Activated CD8-positive, alpha-beta T cell treated with anti-CD3 and anti-CD28 coated beads, Interleukin-2, amount 10 ng/mL, durations not matched to agents 7 days and 5 days (primary cell): Measurements from ENCODE around the gene MBD3. TPM values are rescaled to one million over a fixed set of nuclear protein-coding genes. Genes with fewer than 3 reads are reported as not detected.
"Not testable (repeated sequence)": the region's sequence is repeated elsewhere in the genome, so short reads cannot be mapped to it uniquely, and the experiment has no call there.

Experiments
- ATAC-seq: fragments of 150-1000 bp; cut with Tn5 transposase; one replicate; pipeline ENCODE4 v1.10.0; 2021; ENCODE audit warnings: moderate library complexity
- CTCF ChIA-PET: fragments of 350-600 bp; sonication (Branson Sonifier 250); formaldehyde crosslinking; loops from one replicate; lab custom pipeline; 2021; ENCODE audit warnings: antibody characterized with exemption; lab: Charles Lee
- POLR2A ChIA-PET: fragments of 350-600 bp; sonication (Branson Sonifier 250); formaldehyde crosslinking; loops from one replicate; lab custom pipeline; 2021; ENCODE audit warnings: antibody characterized with exemption; lab: Charles Lee
- DNase-seq: peaks from one replicate; pipeline ENCODE4 v3.0.0-alpha.2; 2020
- H3K27ac Mint-ChIP-seq: one replicate; pipeline ENCODE4 v1.8.0; 2021; ENCODE audit warnings: mild to moderate bottlenecking, mixed read lengths
- H3K27me3 Mint-ChIP-seq: one replicate; pipeline ENCODE4 v1.8.0; 2021; ENCODE audit warnings: low read depth, mixed read lengths
- H3K36me3 Mint-ChIP-seq: one replicate; pipeline ENCODE4 v1.8.0; 2021; ENCODE audit warnings: low read depth, mixed read lengths
- H3K4me1 Mint-ChIP-seq: one replicate; pipeline ENCODE4 v1.8.0; 2021; ENCODE audit warnings: low read depth, mixed read lengths
- H3K4me3 Mint-ChIP-seq: one replicate; pipeline ENCODE4 v1.8.0; 2021; ENCODE audit warnings: mild to moderate bottlenecking, mixed read lengths
- H3K9me3 Mint-ChIP-seq: one replicate; pipeline ENCODE4 v1.8.0; 2022; ENCODE audit warnings: mixed read lengths; ENCODE audit not compliant: insufficient read depth
- total RNA-seq, 2 experiments: library from RNA; stranded (reverse); gene quantifications; one replicate each; pipeline ENCODE4 v1.2.3, GENCODE V29; 2021

Gene MBD3, protein sequence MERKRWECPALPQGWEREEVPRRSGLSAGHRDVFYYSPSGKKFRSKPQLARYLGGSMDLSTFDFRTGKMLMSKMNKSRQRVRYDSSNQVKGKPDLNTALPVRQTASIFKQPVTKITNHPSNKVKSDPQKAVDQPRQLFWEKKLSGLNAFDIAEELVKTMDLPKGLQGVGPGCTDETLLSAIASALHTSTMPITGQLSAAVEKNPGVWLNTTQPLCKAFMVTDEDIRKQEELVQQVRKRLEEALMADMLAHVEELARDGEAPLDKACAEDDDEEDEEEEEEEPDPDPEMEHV
- 100 to 1,000 TPM in 1 of 2 experiments, 10 to 100 TPM in 1; 98.4 to 102 TPM for total RNA-seq

- CTCF ChIA-PET: interaction anchor here (1.0 to 2.0 kb wide), 6 partner anchors 10 to 233 kb away, joined by 3 to 8 read pairs (median 6); partner anchors contain the start of gene UQCR11
- peak within 1 kb of the TSS; percentile 87 for H3K27ac Mint-ChIP-seq
- DNase-seq: peak; percentile 90
- H3K27me3 Mint-ChIP-seq: no peaks in the 10 kb centered on the region
- H3K4me1 Mint-ChIP-seq: peaks cover 21% of the 10 kb centered on the region
- peak within 1 kb of the TSS; percentile 88 for H3K4me3 Mint-ChIP-seq
- POLR2A ChIA-PET: interaction anchor here (0.6 to 1.9 kb wide), 6 partner anchors 9 to 78 kb away, joined by 3 to 7 read pairs (median 4); partner anchors contain the start of gene UQCR11
- peaks cover 22% of the 10 kb centered on the region for H3K36me3 Mint-ChIP-seq
- no peaks in the 10 kb centered on the region for H3K9me3 Mint-ChIP-seq
- peak; percentile 85 for ATAC-seq
Measured at GRCh38 chr19:1592755-1593500, at the start of gene MBD3. Gene MBD3, minus strand, starts transcription at chr19:1592865. Its CDS starts 234 bp downstream, at chr19:1592631.

- H3K9me3 Mint-ChIP-seq, H3K4me3 Mint-ChIP-seq, DNase-seq, POLR2A ChIA-PET, H3K27me3 Mint-ChIP-seq, ATAC-seq, H3K4me1 Mint-ChIP-seq, H3K27ac Mint-ChIP-seq: not testable (repeated sequence)
- CTCF ChIA-PET: interaction anchor here (1.0 to 1.4 kb wide), 3 partner anchors 95 to 185 kb away, joined by 3 to 4 read pairs (median 3); no protein-coding TSS in a partner anchor
- peaks cover 48% of the 10 kb centered on the region for H3K36me3 Mint-ChIP-seq
Measured at GRCh38 chr19:1640893-1641448, 48.3 kb upstream of the MBD3 start.

DNA sequence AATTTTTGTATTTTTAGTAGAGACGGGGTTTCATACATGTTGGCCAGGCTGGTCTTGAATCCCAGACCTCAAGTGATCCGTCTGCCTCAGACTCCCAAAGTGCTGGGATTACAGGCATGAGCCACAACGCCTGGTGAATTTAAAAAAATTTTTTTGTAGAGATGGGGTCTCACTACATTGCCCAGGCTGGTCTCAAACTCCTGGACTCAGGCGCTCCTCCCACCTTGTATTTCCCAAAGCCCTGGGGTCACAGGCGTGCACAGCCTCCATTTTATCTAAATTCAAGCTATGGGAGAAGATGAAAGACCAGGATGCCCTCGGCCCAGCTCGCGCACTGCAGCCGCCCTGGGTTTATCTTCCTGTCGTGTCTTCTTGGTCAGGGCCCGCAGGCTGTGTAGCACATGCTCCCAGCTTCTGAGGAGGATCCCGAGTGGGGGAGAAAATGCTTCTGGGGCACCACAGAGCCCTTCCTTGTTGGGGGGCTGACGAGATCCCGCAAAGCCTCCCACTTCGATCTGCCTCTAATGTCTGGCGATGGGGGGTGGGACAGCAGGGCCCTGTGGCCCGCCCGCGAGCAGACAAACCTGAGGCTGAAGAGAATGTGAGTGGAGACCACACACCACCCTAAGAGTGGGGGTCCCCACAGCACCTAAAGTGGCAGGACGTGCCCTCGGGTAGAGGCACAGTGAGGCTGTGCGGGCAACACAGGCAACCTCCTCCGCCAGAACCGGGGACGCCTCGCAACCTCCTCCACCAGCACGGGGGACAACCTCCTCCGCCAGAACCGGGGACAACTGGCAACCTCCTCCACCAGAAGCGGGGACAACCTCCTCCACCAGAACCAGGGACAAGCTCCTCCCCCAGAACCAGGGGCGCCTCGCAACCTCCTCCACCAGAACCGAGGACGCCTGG, 43.9 kb upstream of the MBD3 start:
- POLR2A ChIA-PET: interaction anchor here (0.6 to 0.7 kb wide), 2 partner anchors 958 to 1150 kb away, joined by 3 to 4 read pairs; no protein-coding TSS in a partner anchor
- H3K4me1 Mint-ChIP-seq: peaks cover 3% of the 10 kb centered on the region
- no peaks in the 10 kb centered on the region for H3K27me3 Mint-ChIP-seq
- CTCF ChIA-PET: interaction anchor here (1.0 to 1.3 kb wide), 3 partner anchors 13 to 91 kb away, joined by 3 to 4 read pairs (median 3); no protein-coding TSS in a partner anchor
- ATAC-seq (no peak), DNase-seq (no peak)
- H3K27ac Mint-ChIP-seq: no peak overlapping the region
- no peaks in the 10 kb centered on the region for H3K9me3 Mint-ChIP-seq
- H3K36me3 Mint-ChIP-seq: peaks cover 45% of the 10 kb centered on the region
- no peak overlapping the region for H3K4me3 Mint-ChIP-seq

DNA sequence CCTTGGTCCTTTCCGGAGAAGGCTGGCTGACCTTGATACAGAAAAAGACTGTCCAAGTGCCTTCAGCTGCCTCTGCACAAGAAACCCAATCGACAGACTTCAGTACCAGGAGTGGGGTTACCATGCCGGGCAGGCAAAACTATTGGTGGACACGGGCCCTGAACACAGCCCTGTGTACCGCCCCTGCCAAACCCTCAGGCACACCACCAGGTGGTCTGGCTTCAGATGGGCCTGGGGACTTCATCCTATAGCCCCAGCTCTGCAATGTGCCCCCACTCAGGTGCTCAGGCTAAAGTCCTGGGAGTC, 42.2 kb upstream of the MBD3 start:
- no peak for ATAC-seq
- no peaks in the 10 kb centered on the region for H3K9me3 Mint-ChIP-seq
- DNase-seq: no peak
- H3K27me3 Mint-ChIP-seq: no peaks in the 10 kb centered on the region
- POLR2A ChIA-PET: no interaction called here
- CTCF ChIA-PET: interaction anchor here (0.9 kb wide), 1 partner anchor 37 kb away, joined by 3 read pairs; no protein-coding TSS in a partner anchor
- H3K4me3 Mint-ChIP-seq: no peak overlapping the region
- peaks cover 3% of the 10 kb centered on the region for H3K4me1 Mint-ChIP-seq
- H3K27ac Mint-ChIP-seq: no peak overlapping the region
- peaks cover 41% of the 10 kb centered on the region for H3K36me3 Mint-ChIP-seq

GRCh38 chr19:1634242-1634937, 41.7 kb upstream of the MBD3 start:
- POLR2A ChIA-PET: no interaction called here
- Mint-ChIP-seq H3K4me1 (peaks cover 3% of the 10 kb centered on the region), H3K4me3 (no peak overlapping the region), H3K9me3 (no peaks in the 10 kb centered on the region), H3K27me3 (no peaks in the 10 kb centered on the region), H3K27ac (no peak overlapping the region), H3K36me3 (peaks cover 37% of the 10 kb centered on the region)
- ATAC-seq (no peak), DNase-seq (no peak)
- CTCF ChIA-PET: interaction anchor here (0.9 kb wide), 1 partner anchor 38 kb away, joined by 3 read pairs; no protein-coding TSS in a partner anchor

- ChIA-PET POLR2A (no interaction called here), CTCF (no interaction called here)
- no peaks in the 10 kb centered on the region for H3K4me1 Mint-ChIP-seq
- H3K4me3 Mint-ChIP-seq: no peak overlapping the region
- DNase-seq (no peak), ATAC-seq (no peak)
- H3K27me3 Mint-ChIP-seq: no peaks in the 10 kb centered on the region
- H3K9me3 Mint-ChIP-seq: no peaks in the 10 kb centered on the region
- H3K36me3 Mint-ChIP-seq: peaks cover 28% of the 10 kb centered on the region
- no peak overlapping the region for H3K27ac Mint-ChIP-seq
Measured at GRCh38 chr19:1633269-1633826, 40.7 kb upstream of the MBD3 start.

DNA sequence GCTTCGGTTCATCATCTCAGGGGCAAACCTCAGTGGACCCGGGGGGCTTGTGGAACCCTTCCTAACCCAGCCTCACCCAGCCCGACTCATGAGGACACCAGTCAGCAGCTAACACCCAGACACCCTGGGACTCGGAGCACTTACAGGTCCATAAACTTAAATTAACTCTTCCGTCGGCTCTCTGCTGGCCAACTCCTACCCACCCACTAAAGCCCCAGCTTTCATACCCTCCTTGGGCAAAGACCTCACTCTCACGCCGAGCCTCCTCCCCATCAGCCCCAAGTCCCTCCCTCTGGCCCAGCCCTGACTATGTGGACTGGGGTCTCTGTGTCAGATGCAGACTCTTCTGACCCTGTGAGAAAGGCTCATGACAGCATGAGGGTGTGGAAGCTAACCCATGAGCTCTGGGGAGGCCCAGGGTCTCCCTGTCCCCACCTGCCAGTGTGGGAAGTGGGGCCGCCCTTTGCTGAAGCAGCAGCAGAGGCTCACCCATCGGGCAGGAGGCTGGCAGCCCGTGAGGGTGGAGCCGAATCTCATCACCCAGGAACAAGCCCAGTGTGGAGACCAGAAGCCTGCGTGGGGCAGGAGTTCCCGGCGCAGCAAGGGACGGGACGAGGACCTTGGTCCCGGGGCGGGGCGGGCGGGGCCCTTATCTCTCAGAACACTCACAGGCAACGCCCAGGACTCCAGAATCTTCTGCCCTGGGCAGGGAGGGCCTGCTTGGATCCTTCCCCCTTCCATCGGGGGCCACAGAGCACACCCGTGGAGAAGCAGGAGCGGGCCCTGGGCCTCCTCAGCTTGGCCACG, 40.0 kb upstream of the MBD3 start:
- no peaks in the 10 kb centered on the region for H3K9me3 Mint-ChIP-seq
- H3K36me3 Mint-ChIP-seq: peaks cover 21% of the 10 kb centered on the region
- H3K4me1 Mint-ChIP-seq: no peaks in the 10 kb centered on the region
- H3K27ac Mint-ChIP-seq: peak overlapping the region; percentile 64
- CTCF ChIA-PET: no interaction called here
- POLR2A ChIA-PET: no interaction called here
- DNase-seq (no peak), ATAC-seq (no peak)
- H3K27me3 Mint-ChIP-seq: no peaks in the 10 kb centered on the region
- H3K4me3 Mint-ChIP-seq: no peak overlapping the region

DNA sequence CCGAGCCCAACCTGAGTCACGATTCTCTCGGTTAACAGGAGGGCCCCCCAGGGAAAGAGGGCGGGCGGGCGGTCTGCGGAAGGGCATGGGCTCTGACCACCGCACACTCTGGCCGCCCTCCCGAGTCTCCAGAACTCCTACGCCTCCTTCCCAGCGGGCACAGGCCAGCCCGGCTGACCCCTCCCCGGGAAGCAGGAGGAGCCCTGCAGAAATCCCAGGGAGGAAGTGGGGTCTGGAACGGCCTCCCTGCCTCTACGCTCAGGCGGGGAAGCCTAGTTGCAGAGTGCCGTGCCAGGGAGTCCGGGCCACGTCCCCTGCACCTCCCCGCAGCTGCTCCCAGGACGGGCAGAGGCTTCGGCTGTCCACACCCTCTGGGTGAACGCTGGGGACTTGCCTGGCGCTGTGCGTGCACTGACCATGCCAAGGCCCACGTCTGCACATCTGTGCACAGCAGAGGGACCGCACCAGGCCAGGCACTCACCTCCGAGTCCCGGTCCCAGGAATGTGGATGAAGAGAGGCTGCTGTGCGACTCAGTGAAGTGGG, 39.0 kb upstream of the MBD3 start:
- Mint-ChIP-seq H3K27ac (no peak overlapping the region), H3K27me3 (no peaks in the 10 kb centered on the region), H3K4me1 (no peaks in the 10 kb centered on the region), H3K9me3 (no peaks in the 10 kb centered on the region), H3K36me3 (peaks cover 15% of the 10 kb centered on the region), H3K4me3 (no peak overlapping the region)
- CTCF ChIA-PET: no interaction called here
- no peak for DNase-seq
- POLR2A ChIA-PET: no interaction called here
- ATAC-seq: no peak

DNA sequence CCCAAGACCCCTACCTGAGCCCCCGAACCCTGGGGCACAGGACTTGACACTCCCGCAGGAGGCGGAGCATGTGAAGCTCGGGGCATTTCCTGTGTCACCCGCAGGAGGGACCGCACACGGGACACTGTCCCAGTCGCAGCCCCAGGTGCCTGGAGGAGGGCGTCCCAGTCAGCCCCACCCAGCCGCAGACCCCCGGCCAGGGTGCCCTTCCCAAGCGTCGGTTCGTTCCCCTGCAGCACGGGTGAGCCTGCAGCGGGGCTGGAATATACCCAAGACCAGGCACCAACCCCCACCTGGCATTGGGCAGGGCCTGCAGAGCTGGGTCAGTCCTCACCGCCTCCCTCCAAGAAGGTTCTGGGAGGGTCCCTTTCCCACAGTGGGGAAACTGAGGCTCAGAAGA, 38.1 kb upstream of the MBD3 start:
- DNase-seq (no peak), ATAC-seq (no peak)
- H3K27ac Mint-ChIP-seq: no peak overlapping the region
- peaks cover 14% of the 10 kb centered on the region for H3K36me3 Mint-ChIP-seq
- no peaks in the 10 kb centered on the region for H3K4me1 Mint-ChIP-seq
- no peaks in the 10 kb centered on the region for H3K9me3 Mint-ChIP-seq
- CTCF ChIA-PET: no interaction called here
- POLR2A ChIA-PET: no interaction called here
- no peaks in the 10 kb centered on the region for H3K27me3 Mint-ChIP-seq
- no peak overlapping the region for H3K4me3 Mint-ChIP-seq

GRCh38 chr19:1630012-1630411, 37.3 kb upstream of the MBD3 start:
- POLR2A ChIA-PET: no interaction called here
- DNase-seq (no peak), ATAC-seq (no peak)
- H3K4me3 Mint-ChIP-seq: no peak overlapping the region
- CTCF ChIA-PET: no interaction called here
- H3K36me3 Mint-ChIP-seq: peaks cover 7% of the 10 kb centered on the region
- H3K4me1 Mint-ChIP-seq: no peaks in the 10 kb centered on the region
- no peaks in the 10 kb centered on the region for H3K9me3 Mint-ChIP-seq
- H3K27me3 Mint-ChIP-seq: no peaks in the 10 kb centered on the region
- H3K27ac Mint-ChIP-seq: no peak overlapping the region
